Activated CD4-positive, alpha-beta T cell treated with anti-CD3 and anti-CD28 coated beads, Interleukin-2, amount 50 U/mL, for 48 hours (primary cell): ENCODE measurements around the gene AKR7A3.

Experiments
- DNase-seq, 2 experiments: peaks; one replicate each; pipeline ENCODE4 v3.0.0-alpha.2; 2020

AKR7A3 gene

GRCh38 chr1:19288324-19289241, at the start of gene AKR7A3:
TSS of gene AKR7A3 (minus strand) at chr1:19288770. CDS start at chr1:19288709, 61 bp downstream.
- peak; percentile 68 to 73 for DNase-seq

DNA sequence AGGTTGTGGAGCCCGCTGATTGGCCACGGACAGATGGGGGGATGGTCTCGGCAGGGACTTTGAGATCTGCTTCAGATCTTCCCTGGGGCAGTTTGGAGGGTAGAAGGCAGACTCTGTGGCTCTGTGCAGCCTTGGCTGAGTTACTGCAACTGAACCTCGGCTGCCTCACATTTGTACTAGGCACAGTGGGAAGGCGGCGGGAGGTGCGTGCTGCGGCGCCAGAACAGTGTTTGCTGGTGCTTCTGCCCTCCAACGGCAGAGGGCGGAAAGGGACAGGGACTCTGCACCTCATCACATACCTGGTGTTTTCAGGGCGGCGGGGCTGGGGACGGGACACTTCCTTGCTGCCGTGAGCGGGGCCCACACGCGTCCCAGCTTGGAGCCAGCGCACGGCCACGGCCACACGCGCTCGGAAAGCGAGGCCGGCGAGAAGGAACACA, 49.8 kb upstream of the AKR7A3 start:
- DNase-seq: no peak

DNA sequence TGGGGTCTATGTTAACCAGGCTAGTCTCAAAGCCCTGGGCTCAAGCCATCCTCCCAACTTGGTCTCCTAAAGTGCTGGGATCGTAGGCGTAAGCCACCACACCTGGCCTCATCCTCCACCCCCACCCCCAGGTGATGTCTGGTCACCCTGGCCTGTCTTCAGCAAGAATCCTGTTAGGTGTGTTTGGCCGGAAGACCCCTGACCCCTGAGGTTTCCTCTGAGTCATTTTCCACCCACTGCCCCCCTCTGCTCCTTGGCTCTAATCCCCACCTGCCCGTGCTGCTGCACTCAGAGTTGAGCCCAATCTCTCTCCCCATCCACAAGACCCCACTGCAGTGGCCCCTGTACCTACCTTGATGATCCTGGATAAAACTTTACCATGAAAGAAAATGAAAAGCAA, 48.7 kb upstream of the AKR7A3 start:
- no peak for DNase-seq

DNA sequence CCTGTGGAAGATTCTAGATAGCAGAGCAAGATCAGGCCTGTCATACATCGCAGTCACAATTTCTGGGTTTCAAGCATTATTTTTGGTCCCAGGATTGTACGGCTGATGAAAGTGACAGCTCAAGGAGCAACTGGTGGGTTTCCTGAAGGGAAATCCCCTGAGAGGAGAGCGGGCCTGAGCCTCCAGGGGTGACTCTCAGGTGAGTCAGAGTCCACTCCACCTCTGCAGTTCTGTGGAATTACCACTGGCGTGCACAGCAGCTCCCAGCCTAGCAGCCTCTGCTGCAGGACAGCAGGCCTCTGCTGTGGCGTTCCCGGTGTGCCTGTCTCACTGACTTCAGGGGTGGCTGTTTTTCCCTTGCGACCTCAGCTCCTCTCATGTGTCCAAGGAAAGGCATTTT, 48.0 kb upstream of the AKR7A3 start:
- DNase-seq: peak; percentile 67 to 79

DNA sequence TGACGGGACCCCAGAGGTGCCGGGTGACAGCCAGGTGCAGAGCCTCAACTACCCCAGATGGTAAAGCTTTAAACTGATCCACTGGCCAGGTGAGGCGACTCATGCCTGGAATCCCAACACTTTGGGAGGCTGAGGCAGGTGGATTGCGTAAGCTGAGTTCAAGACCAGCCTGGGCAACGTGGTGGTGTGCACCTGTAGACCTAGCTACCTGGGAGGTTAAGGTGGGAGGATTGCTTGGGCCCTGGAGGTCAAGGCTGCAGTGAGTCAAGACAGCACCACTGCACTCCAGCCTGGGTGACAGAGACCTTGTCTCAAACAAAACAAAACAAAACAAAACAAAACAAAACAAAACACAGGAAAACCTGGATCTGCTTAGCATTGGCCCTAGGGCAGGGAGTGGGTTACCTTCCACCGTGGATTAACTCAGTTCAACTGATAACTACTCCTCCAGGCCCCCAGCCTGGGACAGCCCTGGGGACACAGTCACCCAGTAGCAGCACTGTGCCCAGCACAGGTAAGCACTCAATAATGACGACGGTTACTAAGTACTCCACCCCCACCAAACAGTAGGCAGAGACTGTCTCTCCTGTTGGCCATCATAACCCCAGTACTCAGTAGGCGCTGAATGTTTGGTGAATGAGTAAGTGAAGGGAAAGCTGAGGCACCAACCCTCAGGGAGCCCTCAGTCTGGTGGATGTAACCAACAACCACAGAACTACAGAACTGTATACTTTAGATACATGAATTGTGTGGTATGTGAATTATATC, 45.2 kb upstream of the AKR7A3 start:
- DNase-seq: no peak

DNA sequence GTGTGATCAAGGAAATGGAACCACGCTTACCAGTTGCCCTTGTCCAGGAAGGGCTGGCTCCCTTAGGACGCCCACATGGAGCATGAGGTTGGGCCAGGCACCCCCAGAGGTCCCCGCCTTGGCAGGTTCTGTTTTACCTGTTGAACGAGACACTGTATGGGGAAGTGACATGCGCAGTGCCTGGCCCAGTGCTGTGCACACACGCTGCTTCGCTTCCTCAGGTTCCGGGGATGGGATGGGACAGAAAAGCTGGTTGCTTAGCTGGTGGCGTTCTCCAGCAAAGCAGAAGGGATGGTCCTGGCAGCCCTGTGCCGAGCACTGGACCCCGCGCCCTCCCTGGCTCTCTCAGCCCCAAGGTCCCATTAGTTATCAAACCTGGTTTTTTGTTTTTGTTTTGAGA, 44.3 kb upstream of the AKR7A3 start:
- no peak for DNase-seq

DNA sequence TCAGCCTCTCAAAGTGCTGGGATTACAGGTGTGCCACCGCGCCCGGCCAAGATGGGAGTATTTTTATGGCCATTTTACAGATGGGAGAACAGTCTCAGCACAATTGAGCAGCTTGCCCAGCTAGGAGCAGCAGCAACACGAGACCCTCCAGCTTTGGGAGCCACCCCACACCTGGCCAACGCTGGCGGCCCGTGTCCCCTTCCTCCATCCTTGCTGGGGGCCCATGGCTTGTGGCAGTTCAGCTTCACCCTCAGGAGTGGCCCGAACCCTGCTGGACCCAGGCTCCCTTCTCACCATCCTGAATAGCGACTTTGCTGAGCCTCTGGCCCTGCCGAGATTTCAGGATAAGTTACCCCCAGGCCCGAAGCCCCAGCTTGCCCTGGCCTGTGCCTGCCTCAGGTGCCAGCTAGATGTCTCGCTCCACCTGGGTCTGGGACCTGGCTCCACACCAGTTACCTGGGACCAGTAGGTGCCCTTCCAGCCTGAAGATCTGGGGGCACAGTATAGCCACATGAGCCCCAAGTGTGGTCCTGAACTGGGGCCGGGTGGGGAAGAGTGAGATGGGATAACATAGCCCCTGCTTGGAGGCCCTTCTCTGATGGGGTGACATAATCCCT, 42.8 kb upstream of the AKR7A3 start:
- no peak for DNase-seq

DNA sequence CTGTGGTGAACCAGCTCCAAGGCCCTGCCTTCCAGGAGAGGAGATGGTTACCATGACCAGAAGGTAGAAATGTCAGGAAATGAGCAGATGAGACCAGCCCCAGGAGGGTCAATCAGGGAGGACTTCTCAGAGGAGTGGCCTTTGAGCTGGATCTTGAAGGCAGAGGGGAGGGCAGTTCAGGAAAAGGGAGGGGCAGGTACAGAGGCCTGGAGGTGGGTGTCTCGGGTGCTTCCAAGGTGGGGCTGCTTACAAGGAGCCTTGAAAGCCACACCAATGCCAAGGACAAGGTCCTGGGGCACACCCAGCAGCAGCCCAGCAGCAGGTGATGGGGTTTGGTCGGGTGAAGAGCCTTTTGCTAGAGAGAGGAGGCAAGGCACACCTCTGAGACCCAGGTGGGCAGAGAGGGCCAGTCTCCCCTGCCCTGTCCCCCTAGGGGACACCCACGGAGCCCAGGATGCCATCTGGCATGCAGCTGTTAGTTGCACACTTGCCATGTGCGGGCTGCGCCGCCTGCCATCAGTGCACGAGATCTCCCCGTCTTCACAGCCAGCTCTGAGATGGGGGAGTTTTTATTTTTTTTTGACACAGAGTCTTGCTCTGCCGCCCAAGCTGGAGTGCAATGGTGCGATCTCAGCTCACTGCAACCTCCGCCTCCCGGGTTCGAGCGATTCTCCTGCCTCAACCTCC, 42.0 kb upstream of the AKR7A3 start:
- DNase-seq: no peak

- no peak for DNase-seq
Measured at GRCh38 chr1:19329611-19330010, 41.0 kb upstream of the AKR7A3 start.

- no peak for DNase-seq
Measured at GRCh38 chr1:19329188-19329587, 40.6 kb upstream of the AKR7A3 start.

DNA sequence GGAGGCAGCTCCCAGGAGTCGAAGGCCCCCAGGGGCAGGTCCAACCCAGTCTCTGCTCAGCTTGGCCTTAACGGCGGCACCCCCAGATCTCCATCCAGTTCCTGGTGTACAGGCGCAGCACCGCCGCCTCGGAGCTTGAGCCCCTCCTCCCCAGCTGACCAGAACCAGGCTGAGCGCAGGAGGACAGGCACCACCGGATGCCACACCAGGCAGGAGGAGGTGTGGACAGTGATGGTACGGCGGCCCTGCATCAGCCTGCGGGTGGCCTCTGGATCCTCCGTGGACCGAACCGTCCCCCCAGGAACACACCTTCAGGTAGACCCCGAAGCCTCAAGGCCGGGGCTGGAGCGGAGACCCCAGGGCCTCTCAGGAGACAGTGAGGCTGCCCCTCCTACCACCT, 39.9 kb upstream of the AKR7A3 start:
- DNase-seq: no peak

GRCh38 chr1:19327736-19328135, 39.2 kb upstream of the AKR7A3 start:
- DNase-seq: no peak

DNA sequence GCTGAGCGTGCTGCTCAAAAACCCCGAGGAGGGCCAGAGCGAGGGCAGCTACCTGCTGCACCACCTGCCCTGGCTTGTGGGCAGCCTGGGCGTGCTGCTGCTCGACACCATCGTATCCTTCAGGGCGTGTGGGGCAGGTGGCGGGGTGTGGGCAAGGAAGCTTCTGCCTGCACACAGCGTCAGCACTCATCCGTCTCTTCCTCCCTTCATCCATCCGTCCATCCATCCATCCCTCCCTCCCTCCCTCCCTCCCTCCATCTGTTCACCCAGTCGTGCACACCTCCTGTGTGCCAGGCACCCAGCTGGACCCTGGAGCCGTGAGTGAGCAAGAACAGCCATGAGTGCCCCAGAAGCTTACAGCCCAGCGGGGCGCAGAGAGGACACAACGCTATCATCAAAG, 38.7 kb upstream of the AKR7A3 start:
- DNase-seq: no peak

- DNase-seq: no peak
Measured at GRCh38 chr1:19326748-19327065, 38.1 kb upstream of the AKR7A3 start.

DNA sequence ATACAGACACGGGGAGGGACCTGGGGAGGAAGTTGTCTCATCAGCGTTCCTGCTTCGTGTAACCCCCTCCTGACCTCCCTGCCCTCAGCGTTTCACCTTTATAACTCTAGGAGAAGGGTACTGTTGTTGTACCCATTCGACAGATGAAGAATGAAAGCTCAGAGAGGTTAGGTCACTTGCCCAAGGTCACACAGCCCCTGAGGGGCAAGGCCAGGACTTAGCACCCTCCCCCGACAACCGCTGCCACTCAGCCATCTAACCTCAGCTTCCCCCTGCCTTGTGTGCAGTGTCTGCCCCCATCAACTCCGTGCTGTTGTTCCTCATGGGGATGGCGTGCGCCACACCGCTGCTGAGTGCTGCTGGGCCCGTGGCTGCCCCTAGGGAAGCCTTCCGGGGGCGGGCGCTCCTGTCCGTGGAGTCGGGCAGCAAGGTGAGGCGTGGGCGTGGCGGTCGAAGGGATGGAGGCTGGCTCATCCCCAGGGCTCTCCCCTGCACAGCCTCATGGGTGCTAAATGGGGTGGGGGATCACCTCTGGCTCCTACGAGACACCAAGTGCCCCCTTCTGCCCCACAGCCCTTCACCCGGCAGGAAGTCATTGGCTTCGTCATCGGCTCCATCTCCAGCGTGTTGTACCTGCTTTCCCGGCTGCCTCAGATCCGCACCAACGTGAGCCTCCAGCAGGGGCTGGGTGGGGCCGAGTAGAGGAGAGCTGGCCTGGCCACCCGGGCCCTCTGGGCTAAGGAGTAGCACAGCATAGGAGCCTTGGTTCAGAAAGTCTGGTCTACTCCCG, 37.6 kb upstream of the AKR7A3 start:
- no peak for DNase-seq

- DNase-seq: no peak
Measured at GRCh38 chr1:19325368-19325957, 36.9 kb upstream of the AKR7A3 start.

DNA sequence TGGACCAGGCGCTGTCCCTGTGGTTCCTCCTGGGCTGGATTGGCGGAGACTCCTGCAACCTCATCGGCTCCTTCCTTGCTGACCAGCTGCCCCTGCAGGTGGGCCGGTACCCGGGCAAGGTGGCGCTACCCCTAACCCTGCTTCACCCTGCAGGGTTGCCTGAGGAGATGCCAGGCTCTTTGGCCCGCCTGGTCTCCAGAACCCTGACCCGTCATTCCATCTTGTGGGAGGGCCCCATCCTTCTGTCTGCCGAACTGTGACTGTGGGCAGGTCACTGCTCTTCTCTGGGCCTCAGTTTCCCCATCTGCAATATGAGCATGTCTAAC, 36.1 kb upstream of the AKR7A3 start:
- no peak for DNase-seq

GRCh38 chr1:19323987-19324664, 35.6 kb upstream of the AKR7A3 start:
- DNase-seq: no peak

DNA sequence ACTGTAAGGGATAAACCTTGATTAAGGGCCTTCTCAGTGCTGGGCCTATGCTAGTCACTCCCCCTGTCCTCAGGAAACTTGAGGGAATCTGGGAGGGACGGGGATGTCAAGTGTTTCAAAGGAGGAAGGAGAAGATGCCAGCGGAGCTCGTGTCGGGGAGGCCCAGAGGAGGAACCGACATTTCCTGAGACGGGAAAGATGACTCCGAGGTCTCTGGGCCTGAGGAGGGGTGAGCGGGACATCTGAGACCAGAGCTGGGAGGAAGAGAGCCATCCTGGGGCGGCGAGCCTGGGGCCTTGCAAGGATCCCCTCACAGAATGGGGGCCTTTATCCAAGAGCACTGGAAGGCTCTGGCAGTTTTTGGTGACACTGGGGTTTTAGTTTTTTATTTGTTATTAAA, 33.9 kb upstream of the AKR7A3 start:
- no peak for DNase-seq

DNA sequence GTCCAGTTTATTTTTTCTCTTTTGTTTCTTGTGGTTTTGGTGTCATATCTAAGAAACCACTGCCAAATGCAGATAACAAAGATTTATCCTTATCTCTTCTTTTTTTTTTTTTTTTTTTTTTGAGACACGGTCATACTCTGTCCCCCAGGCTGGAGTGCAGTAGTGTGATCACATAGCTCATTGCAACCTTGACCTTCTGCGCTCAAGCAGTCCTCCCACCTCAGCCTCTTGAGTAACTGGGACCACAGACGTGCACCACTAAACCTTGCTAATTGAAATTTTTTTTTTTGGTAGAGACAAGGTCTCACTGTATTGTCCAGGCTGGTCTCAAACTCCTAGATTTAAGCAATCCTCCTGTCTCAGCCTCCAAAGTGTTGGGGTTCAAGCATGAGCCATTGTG, 32.5 kb upstream of the AKR7A3 start:
- DNase-seq: no peak

GRCh38 chr1:19319196-19319595, 30.6 kb upstream of the AKR7A3 start:
- DNase-seq: no peak
